ENCODE measurements around the gene CTBP2. TPM values are rescaled to one million over a fixed set of nuclear protein-coding genes. Genes with fewer than 3 reads are reported as not detected.
A peak's percentile ranks its signal among the peaks of the same experiment; 100 is the strongest.

Gene CTBP2
- total RNA-seq (2016; rRNA removed; fragmentation: Illumina TruSeq; extraction: Trizol) (not detected in 2 replicates), polyA plus RNA-seq (2011; rRNA removed) (0.08 TPM in 1 of 2 replicates, not detected in the other), polyA minus RNA-seq (2011; rRNA and poly(A)+ RNA removed; ENCODE audit: low replicate concordance) (1.2 and 101 TPM in 2 replicates), Bru-seq, nascent RNA (percentile 13 among the genes with signal in this experiment), BruChase-seq, experiment 1, labeled RNA remaining after a 6-hour chase (percentile 18 among the genes with signal in this experiment), BruChase-seq, experiment 2, labeled RNA remaining after a 2-hour chase (percentile 17 among the genes with signal in this experiment)
- not detected in 2 replicates for total RNA-seq (2016; cell fraction: cytosol; rRNA removed; fragmentation: Illumina TruSeq; extraction: Trizol; ENCODE audit: low read depth)
- total RNA-seq (2016; cell fraction: insoluble cytoplasmic fraction; rRNA removed; fragmentation: Illumina TruSeq; extraction: Trizol), result not detected in 2 replicates
- not detected in 2 replicates for total RNA-seq (2016; cell fraction: membrane; rRNA removed; fragmentation: Illumina TruSeq; extraction: Trizol)
- total RNA-seq (2016; cell fraction: nucleus; rRNA removed; fragmentation: Illumina TruSeq; extraction: Trizol), result not detected in 2 replicates
- polyA plus RNA-seq (2011; cell fraction: cytosol; rRNA removed), result 0.04 and 0.05 TPM in 2 replicates
- polyA plus RNA-seq (2011; cell fraction: nucleus; rRNA removed), result 0.02 TPM in 1 of 2 replicates, not detected in the other
- polyA plus RNA-seq (2012), result 0.08 TPM in 2 replicates
- polyA plus RNA-seq (2016; cell fraction: cytosol; fragmentation: Illumina TruSeq; extraction: Trizol; ENCODE audit: low read depth), result not detected in 2 replicates
- polyA plus RNA-seq (2016; cell fraction: insoluble cytoplasmic fraction; fragmentation: Illumina TruSeq; extraction: Trizol; ENCODE audit: low read depth), result not detected in 2 replicates
- not detected in 2 replicates for polyA plus RNA-seq (2016; cell fraction: membrane; fragmentation: Illumina TruSeq; extraction: Trizol; ENCODE audit: low read depth)
- not detected in 2 replicates for polyA plus RNA-seq (2016; cell fraction: nucleus; fragmentation: Illumina TruSeq; extraction: Trizol; ENCODE audit: insufficient read depth, low read depth)
- polyA minus RNA-seq (2011; cell fraction: cytosol; rRNA and poly(A)+ RNA removed), result 0.49 and 0.53 TPM in 2 replicates
- 0.39 TPM in 1 of 2 replicates, not detected in the other for polyA minus RNA-seq (2011; cell fraction: nucleus; rRNA and poly(A)+ RNA removed)
- long read RNA-seq, experiment 1, result 0 reads
- long read RNA-seq, experiment 2, result 0 reads

DNA sequence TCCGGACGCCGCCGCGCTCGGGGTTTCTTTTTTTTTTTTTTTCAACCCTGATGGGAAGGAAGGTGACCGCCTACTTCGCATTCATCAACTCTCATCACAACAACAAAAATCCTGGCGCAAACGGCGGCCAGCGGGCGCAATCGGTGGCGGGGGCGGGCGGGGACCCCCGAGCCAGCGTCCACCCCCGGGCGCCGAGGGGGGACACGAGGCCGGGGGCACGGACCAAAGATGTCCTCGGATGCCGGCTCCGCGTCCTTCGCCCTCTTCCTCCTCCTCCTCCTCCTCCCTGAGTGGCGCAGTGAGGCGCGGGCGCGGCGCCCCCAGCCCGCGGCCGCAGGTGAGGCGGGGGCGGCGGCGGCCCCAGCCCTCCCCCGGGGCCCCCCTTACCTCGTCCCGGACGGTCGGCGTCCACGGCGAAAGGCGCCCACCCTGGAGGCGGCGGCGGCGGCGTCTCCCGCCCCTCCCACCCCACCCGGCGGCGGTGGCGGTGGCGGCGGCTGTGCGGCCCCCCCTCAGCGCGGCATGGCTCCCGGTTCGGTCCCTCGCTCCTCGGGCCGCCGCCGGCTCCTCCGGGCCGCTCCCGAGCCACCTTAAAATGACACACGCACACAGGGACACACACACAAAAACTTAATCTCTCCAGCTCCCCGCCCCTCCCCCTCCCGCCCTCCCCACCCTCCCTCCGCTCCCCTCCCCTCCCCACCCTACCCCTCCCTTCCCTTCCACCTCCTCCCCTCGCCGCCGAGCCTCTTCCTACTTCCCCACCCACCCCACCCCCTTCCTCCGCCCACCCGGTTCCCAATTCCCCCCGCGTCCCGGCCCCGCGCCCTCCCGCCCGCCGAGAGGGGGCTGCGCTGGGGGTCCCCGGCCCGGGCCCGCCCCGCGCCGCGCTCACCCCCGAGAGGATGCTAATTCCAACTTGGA, at the start of gene CTBP2:
Gene CTBP2, minus strand, starts transcription at position 632 of the 924 bp plus-strand sequence.
- no peaks in the 10 kb centered on the region for H3K79me2 ChIP-seq (ENCODE audit: insufficient read depth, low read length)
- no peaks in the 10 kb centered on the region for H4K20me1 ChIP-seq (ENCODE audit: insufficient read depth, low read length)
- in situ Hi-C loops (cut with HindIII; ENCODE audit: extremely low pct_ligation_motif_present, low pct_unique_long_range_greater_than_20kb), result no loop called here
- POLR2A ChIA-PET, result no interaction called here
- H3K9me3 ChIP-seq (ENCODE audit: low read length), result no peaks in the 10 kb centered on the region
- H3K4me1 ChIP-seq (ENCODE audit: insufficient read depth, low read length), result peaks cover 6% of the 10 kb centered on the region; the same call in 1 of the 2 replicates
- no peak for ATAC-seq
- no peak within 1 kb of the TSS for H2AFZ ChIP-seq (ENCODE audit: low read length)
- no peak for DNase-seq (ENCODE audit: low spot score)
- H3K4me2 ChIP-seq (ENCODE audit: low read depth, low read length), result peak within 1 kb of the TSS; percentile 27; the same call in 1 of the 2 replicates
- peaks cover 3 to 63% of the 10 kb centered on the region in 2 experiments for H3K27me3 ChIP-seq (ENCODE audit: control insufficient read depth in 1 of 2, insufficient read depth in 2 of 2, low read length in 2 of 2)
- TF ChIP-seq REL (CRISPR knock-in tag; conservative IDR thresholded peaks at IDR 0.05), result no peak
- no peak for TF ChIP-seq PHB2 (IDR thresholded peaks at IDR 0.05; ENCODE audit: partially characterized antibody)
- TF ChIP-seq ZNF205 (CRISPR knock-in tag; IDR thresholded peaks at IDR 0.05), result no peak
- CTCF ChIA-PET (ENCODE audit: low intra/inter-chr PET ratio, low total read pairs), result no interaction called here
- no peak within 1 kb of the TSS for H3K9ac ChIP-seq (ENCODE audit: insufficient read depth, low read depth, low read length)
- H3K36me3 ChIP-seq (replicated peaks in 1 of 2; ENCODE audit: control insufficient read depth in 1 of 2, insufficient read depth in 2 of 2, low read length in 2 of 2), result no peaks in the 10 kb centered on the region
- no peak for FAIRE-seq
- intact Hi-C loops (cut with micrococcal nuclease; ENCODE audit: unreplicated experiment), result no loop called here
- peak within 1 kb of the TSS in 2 of 3 experiments; percentile 23 to 40; a peak in 4 of 6 replicates for H3K4me3 ChIP-seq (replicated peaks in 1 of 3; ENCODE audit: insufficient read depth in 1 of 3, low read depth in 2 of 3, low read length in 3 of 3)
- 6% methylated on average over 43 of the region's 103 CpGs for WGBS (ENCODE audit: low lambda C conversion rate)
- BruUV-seq (replicated peaks), result no TSS peak
- no peak within 1 kb of the TSS for H3K27ac ChIP-seq (ENCODE audit: extremely low read length, insufficient read depth, low read length)

All from HepG2 (cell line).